KBM-7 (cell line): ENCODE data around the gene PDE10A.

ENCODE experiments used
- DNase-seq: peaks from one replicate; pipeline ENCODE4 v3.0.0-alpha.2; 2015
- in situ Hi-C: fragments of 300-500 bp; cut with MboI; formaldehyde crosslinking; loops from 2 replicates; pipeline ENCODE4 v1.14.3; 2020; ENCODE audit warnings: low sequenced_read_pairs, low pct_unique_long_range_greater_than_20kb, mixed read lengths

The PDE10A gene

GRCh38 chr6:165389534-165389933, 273.5 kb downstream of the PDE10A start:
- in situ Hi-C loops = no loop called here
- DNase-seq = no peak

GRCh38 chr6:165383323-165383722, 279.7 kb downstream of the PDE10A start:
- in situ Hi-C loops = no loop called here

GRCh38 chr6:165376100-165376499, 286.9 kb downstream of the PDE10A start:
- in situ Hi-C loops = no loop called here
- no peak for DNase-seq

More at GRCh38 chr6:165383323-165383722, 279.7 kb downstream of the PDE10A start:
- DNase-seq = no peak

- DNase-seq = no peak
- in situ Hi-C loops = no loop called here
Measured at GRCh38 chr6:165365371-165365770, 297.7 kb downstream of the PDE10A start.

GRCh38 chr6:165345700-165346099, 317.3 kb downstream of the PDE10A start:
- DNase-seq = no peak
- in situ Hi-C loops = no loop called here

- in situ Hi-C loops = no loop called here
- no peak for DNase-seq
Measured at GRCh38 chr6:165340532-165340931, 322.5 kb downstream of the PDE10A start.

GRCh38 chr6:165325609-165326008, 337.4 kb downstream of the PDE10A start:
- in situ Hi-C loops = no loop called here
- DNase-seq = no peak

GRCh38 chr6:165321555-165322145, 341.4 kb downstream of the PDE10A start:
- in situ Hi-C loops = no loop called here
- DNase-seq = no peak

- DNase-seq = no peak
- in situ Hi-C loops = no loop called here
Measured at GRCh38 chr6:165321150-165321549, 341.9 kb downstream of the PDE10A start.

- no peak for DNase-seq
- in situ Hi-C loops = no loop called here
Measured at GRCh38 chr6:165317723-165318122, 345.3 kb downstream of the PDE10A start.

GRCh38 chr6:165308926-165309731, 353.9 kb downstream of the PDE10A start, which contains the start of gene C6orf118:
C6orf118 (minus strand) TSS chr6:165309605; CDS start chr6:165309586, 19 bp downstream.
- DNase-seq = peak; percentile 77

GRCh38 chr6:165306955-165307354, 356.1 kb downstream of the PDE10A start:
- no peak for DNase-seq
- in situ Hi-C loops = no loop called here

More at GRCh38 chr6:165308926-165309731, 353.9 kb downstream of the PDE10A start, which contains the start of gene C6orf118:
- in situ Hi-C loops = no loop called here

- DNase-seq = no peak
- in situ Hi-C loops = no loop called here
Measured at GRCh38 chr6:165301372-165302246, 361.4 kb downstream of the PDE10A start.

- DNase-seq = no peak
- in situ Hi-C loops = no loop called here
Measured at GRCh38 chr6:165300422-165300936, 362.6 kb downstream of the PDE10A start.

GRCh38 chr6:165298875-165299274, 364.2 kb downstream of the PDE10A start:
- in situ Hi-C loops = no loop called here
- DNase-seq = no peak

GRCh38 chr6:165298402-165298801, 364.6 kb downstream of the PDE10A start:
- in situ Hi-C loops = no loop called here
- DNase-seq = no peak

- DNase-seq = no peak
- in situ Hi-C loops = no loop called here
Measured at GRCh38 chr6:165292657-165293056, 370.4 kb downstream of the PDE10A start.
